IPS-NIHi7 (cell line): ENCODE results near the gene ANKH.
"Not testable (repeated sequence)": the region's sequence is repeated elsewhere in the genome, so short reads cannot be mapped to it uniquely, and the experiment has no call there.

ENCODE experiments used
- DNase-seq: peaks from one replicate; pipeline ENCODE4 v3.0.0; 2012; ENCODE audit warnings: mixed read lengths; ENCODE audit errors: extremely low spot score

Gene ANKH

GRCh38 chr5:14882658-14883580 is 11.3 kb upstream of the ANKH start:
- DNase-seq = no peak

- DNase-seq = no peak
These were observed 10.2 kb upstream of the ANKH start for GRCh38 chr5:14881826-14882225.

- no peak for DNase-seq
These were observed 9.1 kb upstream of the ANKH start for GRCh38 chr5:14880688-14881087.

GRCh38 chr5:14879937-14880589 is 8.5 kb upstream of the ANKH start:
- DNase-seq = no peak

- no peak for DNase-seq
These were observed 7.8 kb upstream of the ANKH start for GRCh38 chr5:14879393-14879792.

- not testable (repeated sequence) for DNase-seq
These were observed 6.6 kb upstream of the ANKH start for GRCh38 chr5:14878192-14878591.

GRCh38 chr5:14876095-14876494 is 4.5 kb upstream of the ANKH start:
- DNase-seq = no peak

- no peak for DNase-seq
These were observed 2.2 kb upstream of the ANKH start for GRCh38 chr5:14873790-14874189.

- DNase-seq = no peak
These were observed 1.5 kb upstream of the ANKH start for GRCh38 chr5:14873093-14873492.

- DNase-seq = peak; percentile 26
These were observed 752 bp upstream of the ANKH start for GRCh38 chr5:14872070-14872989.

- DNase-seq = peak; percentile 22
These were observed 1.0 kb downstream of the ANKH start for GRCh38 chr5:14870337-14871213.

GRCh38 chr5:14869668-14870164 is 1.9 kb downstream of the ANKH start:
- no peak for DNase-seq

- no peak for DNase-seq
These were observed 2.3 kb downstream of the ANKH start for GRCh38 chr5:14869233-14869632.

GRCh38 chr5:14868771-14869170 is 2.8 kb downstream of the ANKH start:
- no peak for DNase-seq

GRCh38 chr5:14864181-14864812 is 7.3 kb downstream of the ANKH start:
- DNase-seq = no peak

GRCh38 chr5:14863105-14863504 is 8.5 kb downstream of the ANKH start:
- no peak for DNase-seq

- no peak for DNase-seq
These were observed 10.3 kb downstream of the ANKH start for GRCh38 chr5:14861123-14861765.

- no peak for DNase-seq
These were observed 11.6 kb downstream of the ANKH start for GRCh38 chr5:14859980-14860379.

GRCh38 chr5:14859150-14859549 is 12.4 kb downstream of the ANKH start:
- DNase-seq = no peak

GRCh38 chr5:14855366-14855765 is 16.2 kb downstream of the ANKH start:
- no peak for DNase-seq
